GM12878 (cell line): ENCODE results near the gene DOCK2. TPM values are rescaled to one million over a fixed set of nuclear protein-coding genes. Genes with fewer than 3 reads are reported as not detected.

Source experiments
- CEBPB ChIP-seq, 2 experiments: fragments of 150-350 bp in 1 of 2; IDR thresholded peaks; 2 replicates each; pipeline ENCODE4 v1.6.1; 2012 to 2014; ENCODE audit warnings: low read depth in 2 of 2, low read length in 2 of 2, borderline replicate concordance in 1 of 2, inconsistent platforms in 1 of 2
- ESRRA ChIP-seq: IDR thresholded peaks from 2 replicates; pipeline ENCODE4 v1.6.1; 2012; ENCODE audit warnings: mild to moderate bottlenecking, low read length, improper control_type of control experiment
- POU2F2 ChIP-seq: IDR thresholded peaks from 3 replicates; pipeline ENCODE4 v1.6.1; 2011; ENCODE audit warnings: low read depth, mild to moderate bottlenecking, low read length, borderline replicate concordance
- TCF7 ChIP-seq: IDR thresholded peaks from 2 replicates; pipeline ENCODE4 v1.6.1; 2014; ENCODE audit warnings: antibody characterized with exemption, borderline replicate concordance
- microRNA counts: library from miRNA; unstranded; fragments of <30 nt; microRNA quantifications from one replicate; lab custom pipeline; 2016
- microRNA-seq: library from miRNA; unstranded; fragments of <30 nt; microRNA quantifications from one replicate; pipeline ENCODE4, GENCODE V29; 2018
- polyA plus RNA-seq, 11 experiments: library from polyadenylated mRNA; depleted of rRNA in 4 of 11; unstranded in 6 of 11; stranded (reverse) in 5 of 11; fragments of >200 nt; fragmentation: Nextera tagmentation in 4 of 11; fragmentation: Illumina TruSeq in 1 of 11; extraction: Ambion mirVana in 4 of 11; extraction: Trizol in 1 of 11; gene quantifications; 1 replicate in 1 of 11; 2 replicates in 10 of 11; pipeline versions ENCODE4 v1.2.1 to v1.2.3, GENCODE V29; 2011 to 2016; ENCODE audit warnings: inconsistent platforms in 2 of 11, missing spikeins in 2 of 11, low read depth in 1 of 11
- small RNA-seq: library from RNA; depleted of rRNA; stranded (forward); fragments of <200 nt; gene quantifications from one replicate; pipeline ENCODE3, GENCODE V24; 2014
- total RNA-seq, 4 experiments: library from RNA; depleted of rRNA in 3 of 4; stranded (reverse); fragments of >200 nt in 3 of 4; fragmentation: Illumina TruSeq in 1 of 4; extraction: Trizol in 1 of 4; gene quantifications; 2 replicates each; pipeline versions ENCODE4 v1.2.1 to v1.2.3, GENCODE V29; 2013 to 2021
- TF ChIP-seq, protein P1 (sequence below): fragments of 450-650 bp; IDR thresholded peaks from 2 replicates; pipeline ENCODE4 v1.6.1; 2017; ENCODE audit warnings: mild to moderate bottlenecking, moderate library complexity

The DOCK2 gene
- total and polyA plus RNA-seq, 10 of the 15 experiments (the other 5 are each of a cell fraction or from before 2014, with no cell fraction given), result 34.2 to 192 (median 118) TPM

DNA sequence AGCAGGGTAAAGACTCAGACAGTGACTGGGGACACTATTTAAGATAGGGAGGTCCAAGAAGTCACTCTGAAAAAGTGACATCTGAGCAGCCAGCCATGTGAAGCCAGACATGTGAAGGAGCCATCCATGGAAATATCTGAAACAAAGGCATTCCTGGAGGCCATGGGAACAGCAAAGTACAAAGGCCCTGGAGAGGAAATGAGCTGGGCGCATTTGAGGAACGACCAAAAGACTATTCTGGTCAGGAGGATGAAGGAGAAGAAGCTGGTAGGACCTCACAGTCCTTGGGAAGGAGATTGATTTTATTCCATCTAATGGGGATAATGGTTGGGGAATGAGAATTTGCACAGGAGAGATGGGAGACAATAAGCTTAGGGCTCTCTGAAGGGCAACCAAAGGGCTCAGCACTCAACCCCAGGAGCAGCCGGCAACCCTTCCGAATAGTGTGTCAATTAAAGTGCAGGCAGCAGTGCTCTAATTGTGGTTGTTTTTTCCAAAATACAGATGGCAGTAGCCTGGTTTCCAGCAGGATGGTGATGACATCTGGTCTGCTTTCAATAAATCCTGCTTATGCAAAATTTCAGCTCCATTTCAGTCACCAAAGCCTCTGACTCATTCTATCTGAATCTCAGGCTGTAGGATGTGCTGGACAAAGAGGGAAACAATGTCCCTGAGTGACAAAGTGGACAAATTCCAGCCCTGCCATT lies 495.3 kb downstream of the DOCK2 start (continued):
- TF ChIP-seq, protein P1, sequence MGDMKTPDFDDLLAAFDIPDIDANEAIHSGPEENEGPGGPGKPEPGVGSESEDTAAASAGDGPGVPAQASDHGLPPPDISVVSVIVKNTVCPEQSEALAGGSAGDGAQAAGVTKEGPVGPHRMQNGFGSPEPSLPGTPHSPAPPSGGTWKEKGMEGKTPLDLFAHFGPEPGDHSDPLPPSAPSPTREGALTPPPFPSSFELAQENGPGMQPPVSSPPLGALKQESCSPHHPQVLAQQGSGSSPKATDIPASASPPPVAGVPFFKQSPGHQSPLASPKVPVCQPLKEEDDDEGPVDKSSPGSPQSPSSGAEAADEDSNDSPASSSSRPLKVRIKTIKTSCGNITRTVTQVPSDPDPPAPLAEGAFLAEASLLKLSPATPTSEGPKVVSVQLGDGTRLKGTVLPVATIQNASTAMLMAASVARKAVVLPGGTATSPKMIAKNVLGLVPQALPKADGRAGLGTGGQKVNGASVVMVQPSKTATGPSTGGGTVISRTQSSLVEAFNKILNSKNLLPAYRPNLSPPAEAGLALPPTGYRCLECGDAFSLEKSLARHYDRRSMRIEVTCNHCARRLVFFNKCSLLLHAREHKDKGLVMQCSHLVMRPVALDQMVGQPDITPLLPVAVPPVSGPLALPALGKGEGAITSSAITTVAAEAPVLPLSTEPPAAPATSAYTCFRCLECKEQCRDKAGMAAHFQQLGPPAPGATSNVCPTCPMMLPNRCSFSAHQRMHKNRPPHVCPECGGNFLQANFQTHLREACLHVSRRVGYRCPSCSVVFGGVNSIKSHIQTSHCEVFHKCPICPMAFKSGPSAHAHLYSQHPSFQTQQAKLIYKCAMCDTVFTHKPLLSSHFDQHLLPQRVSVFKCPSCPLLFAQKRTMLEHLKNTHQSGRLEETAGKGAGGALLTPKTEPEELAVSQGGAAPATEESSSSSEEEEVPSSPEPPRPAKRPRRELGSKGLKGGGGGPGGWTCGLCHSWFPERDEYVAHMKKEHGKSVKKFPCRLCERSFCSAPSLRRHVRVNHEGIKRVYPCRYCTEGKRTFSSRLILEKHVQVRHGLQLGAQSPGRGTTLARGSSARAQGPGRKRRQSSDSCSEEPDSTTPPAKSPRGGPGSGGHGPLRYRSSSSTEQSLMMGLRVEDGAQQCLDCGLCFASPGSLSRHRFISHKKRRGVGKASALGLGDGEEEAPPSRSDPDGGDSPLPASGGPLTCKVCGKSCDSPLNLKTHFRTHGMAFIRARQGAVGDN, result no peak
- no peak for TF ChIP-seq CEBPB (IDR thresholded peaks at IDR 0.05; ENCODE audit: borderline replicate concordance in 1 of 2, low read depth in 2 of 2, low read length in 2 of 2)
- no peak for TF ChIP-seq ESRRA
- TF ChIP-seq TCF7, result no peak
- TF ChIP-seq POU2F2, result no peak

MicroRNAs encoded within 50 kb of the gene (microRNA counts, 767-probe panel; counts per million panel counts)
- microRNA hsa-miR-378e (lab: Ali Mortazavi, UCI), result 3,632 counts per million, percentile 93 among the panel's probes with 10 or more counts

Small RNA genes lying within 50 kb of the gene (microRNA-seq; reads per million reads assigned to microRNA genes)
- not detected for gene MIR378E

Small RNA genes lying within 50 kb of the gene (small RNA-seq; reads per million reads assigned to genes)
- gene MIR378E, result not detected

Other genes starting within 250 kb of the DOCK2 start
- 34.2 and 38.9 TPM in 2 replicates for gene SPDL1, start 53.5 kb upstream of the DOCK2 start, total RNA-seq (2014; rRNA removed)
- gene SPDL1, start 53.5 kb upstream of the DOCK2 start, total RNA-seq (2014; rRNA removed; fragmentation: Illumina TruSeq; extraction: Trizol), result 49.1 and 51.5 TPM in 2 replicates
- 34.5 and 39.2 TPM in 2 replicates for gene SPDL1, start 53.5 kb upstream of the DOCK2 start, total RNA-seq (2021)
- gene SPDL1, start 53.5 kb upstream of the DOCK2 start, polyA plus RNA-seq (2011; rRNA removed), result 39.7 and 70.1 TPM in 2 replicates
- gene SPDL1, start 53.5 kb upstream of the DOCK2 start, polyA plus RNA-seq (2014; fragmentation: Illumina TruSeq; extraction: Trizol), result 67.6 TPM in 2 replicates
- 10 to 100 TPM; 36.6 to 40.4 TPM for gene SPDL1, start 53.5 kb upstream of the DOCK2 start, polyA plus RNA-seq (2014; fragmentation: Nextera tagmentation; extraction: Ambion mirVana)
- 39.2 and 53.0 TPM in 2 replicates for gene SPDL1, start 53.5 kb upstream of the DOCK2 start, polyA plus RNA-seq (2014; rRNA removed)
- gene SPDL1, start 53.5 kb upstream of the DOCK2 start, polyA plus RNA-seq (2016; fragmentation: Nextera tagmentation; extraction: Ambion mirVana), result 10 to 100 TPM; 60.6 to 69.9 TPM